Measurements from ENCODE around the gene PDIA5.

DNA sequence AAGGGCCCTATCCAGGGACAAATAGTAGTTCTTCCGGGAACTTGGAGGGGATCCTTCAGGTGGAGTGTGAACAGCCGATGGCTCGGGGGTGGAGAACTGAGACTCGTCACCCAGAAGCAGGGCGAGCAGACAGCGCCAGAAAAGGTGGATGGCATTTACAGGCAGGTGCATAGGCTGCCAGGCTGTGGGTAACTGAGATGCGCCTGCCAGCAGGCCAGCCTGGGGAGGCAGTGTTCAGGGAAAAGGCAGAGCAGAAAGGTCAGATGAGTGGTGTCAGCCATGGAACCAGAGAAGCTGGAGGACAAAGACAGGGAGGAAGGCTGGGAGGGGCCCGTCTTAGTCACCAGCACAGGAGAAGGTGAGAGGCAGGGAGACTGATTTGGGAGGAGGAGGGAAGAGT is 81.9 kb downstream of the PDIA5 start:
- TF ChIP-seq, protein P1, sequence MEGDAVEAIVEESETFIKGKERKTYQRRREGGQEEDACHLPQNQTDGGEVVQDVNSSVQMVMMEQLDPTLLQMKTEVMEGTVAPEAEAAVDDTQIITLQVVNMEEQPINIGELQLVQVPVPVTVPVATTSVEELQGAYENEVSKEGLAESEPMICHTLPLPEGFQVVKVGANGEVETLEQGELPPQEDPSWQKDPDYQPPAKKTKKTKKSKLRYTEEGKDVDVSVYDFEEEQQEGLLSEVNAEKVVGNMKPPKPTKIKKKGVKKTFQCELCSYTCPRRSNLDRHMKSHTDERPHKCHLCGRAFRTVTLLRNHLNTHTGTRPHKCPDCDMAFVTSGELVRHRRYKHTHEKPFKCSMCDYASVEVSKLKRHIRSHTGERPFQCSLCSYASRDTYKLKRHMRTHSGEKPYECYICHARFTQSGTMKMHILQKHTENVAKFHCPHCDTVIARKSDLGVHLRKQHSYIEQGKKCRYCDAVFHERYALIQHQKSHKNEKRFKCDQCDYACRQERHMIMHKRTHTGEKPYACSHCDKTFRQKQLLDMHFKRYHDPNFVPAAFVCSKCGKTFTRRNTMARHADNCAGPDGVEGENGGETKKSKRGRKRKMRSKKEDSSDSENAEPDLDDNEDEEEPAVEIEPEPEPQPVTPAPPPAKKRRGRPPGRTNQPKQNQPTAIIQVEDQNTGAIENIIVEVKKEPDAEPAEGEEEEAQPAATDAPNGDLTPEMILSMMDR (conservative IDR thresholded peaks at IDR 0.05; ENCODE audit: low read depth, low read length), result no peak
- no peak for TF ChIP-seq EZH2 (IDR thresholded peaks at IDR 0.05; ENCODE audit: borderline replicate concordance, low read depth, low read length, poor library complexity, severe bottlenecking)

Data from A673 (cell line).